ENCODE measurements around the gene AREL1. TPM values are rescaled to one million over a fixed set of nuclear protein-coding genes. Genes with fewer than 3 reads are reported as not detected.

Gene AREL1
- total RNA-seq, 2 donors from 2014 or later, result 14.8 to 51.2 TPM

- H3K27ac ChIP-seq, result no peak overlapping the region
- no peaks in the 10 kb centered on the region for H3K9me3 ChIP-seq
- H3K4me3 ChIP-seq, result no peak overlapping the region
- 90% methylated on average over 3 of the region's 3 CpGs for WGBS
- intact Hi-C loops (cut with DNase I), result no loop called here
- no peaks in the 10 kb centered on the region for H3K4me1 ChIP-seq (replicated peaks)
- no peaks in the 10 kb centered on the region for H3K27me3 ChIP-seq (replicated peaks; ENCODE audit: insufficient read depth)
- TF ChIP-seq POLR2A (IDR thresholded peaks at IDR 0.05) (no peak), POLR2AphosphoS5 (IDR thresholded peaks at IDR 0.05) (no peak)
- TF ChIP-seq, protein P1, sequence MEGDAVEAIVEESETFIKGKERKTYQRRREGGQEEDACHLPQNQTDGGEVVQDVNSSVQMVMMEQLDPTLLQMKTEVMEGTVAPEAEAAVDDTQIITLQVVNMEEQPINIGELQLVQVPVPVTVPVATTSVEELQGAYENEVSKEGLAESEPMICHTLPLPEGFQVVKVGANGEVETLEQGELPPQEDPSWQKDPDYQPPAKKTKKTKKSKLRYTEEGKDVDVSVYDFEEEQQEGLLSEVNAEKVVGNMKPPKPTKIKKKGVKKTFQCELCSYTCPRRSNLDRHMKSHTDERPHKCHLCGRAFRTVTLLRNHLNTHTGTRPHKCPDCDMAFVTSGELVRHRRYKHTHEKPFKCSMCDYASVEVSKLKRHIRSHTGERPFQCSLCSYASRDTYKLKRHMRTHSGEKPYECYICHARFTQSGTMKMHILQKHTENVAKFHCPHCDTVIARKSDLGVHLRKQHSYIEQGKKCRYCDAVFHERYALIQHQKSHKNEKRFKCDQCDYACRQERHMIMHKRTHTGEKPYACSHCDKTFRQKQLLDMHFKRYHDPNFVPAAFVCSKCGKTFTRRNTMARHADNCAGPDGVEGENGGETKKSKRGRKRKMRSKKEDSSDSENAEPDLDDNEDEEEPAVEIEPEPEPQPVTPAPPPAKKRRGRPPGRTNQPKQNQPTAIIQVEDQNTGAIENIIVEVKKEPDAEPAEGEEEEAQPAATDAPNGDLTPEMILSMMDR (IDR thresholded peaks at IDR 0.05), result no peak
- DNase-seq (ENCODE audit: low spot score), result no peak
- H3K36me3 ChIP-seq, result no peaks in the 10 kb centered on the region
Observed at GRCh38 chr14:74693191-74693590, 19.7 kb downstream of the AREL1 start.

- Histone ChIP-seq H3K27ac (no peak overlapping the region), H3K36me3 (no peaks in the 10 kb centered on the region)
- TF ChIP-seq POLR2A (IDR thresholded peaks at IDR 0.05) (no peak), POLR2AphosphoS5 (IDR thresholded peaks at IDR 0.05) (no peak)
- TF ChIP-seq, protein P1 (IDR thresholded peaks at IDR 0.05), result no peak
Observed at GRCh38 chr14:74691456-74691855, 21.4 kb downstream of the AREL1 start.

DNA sequence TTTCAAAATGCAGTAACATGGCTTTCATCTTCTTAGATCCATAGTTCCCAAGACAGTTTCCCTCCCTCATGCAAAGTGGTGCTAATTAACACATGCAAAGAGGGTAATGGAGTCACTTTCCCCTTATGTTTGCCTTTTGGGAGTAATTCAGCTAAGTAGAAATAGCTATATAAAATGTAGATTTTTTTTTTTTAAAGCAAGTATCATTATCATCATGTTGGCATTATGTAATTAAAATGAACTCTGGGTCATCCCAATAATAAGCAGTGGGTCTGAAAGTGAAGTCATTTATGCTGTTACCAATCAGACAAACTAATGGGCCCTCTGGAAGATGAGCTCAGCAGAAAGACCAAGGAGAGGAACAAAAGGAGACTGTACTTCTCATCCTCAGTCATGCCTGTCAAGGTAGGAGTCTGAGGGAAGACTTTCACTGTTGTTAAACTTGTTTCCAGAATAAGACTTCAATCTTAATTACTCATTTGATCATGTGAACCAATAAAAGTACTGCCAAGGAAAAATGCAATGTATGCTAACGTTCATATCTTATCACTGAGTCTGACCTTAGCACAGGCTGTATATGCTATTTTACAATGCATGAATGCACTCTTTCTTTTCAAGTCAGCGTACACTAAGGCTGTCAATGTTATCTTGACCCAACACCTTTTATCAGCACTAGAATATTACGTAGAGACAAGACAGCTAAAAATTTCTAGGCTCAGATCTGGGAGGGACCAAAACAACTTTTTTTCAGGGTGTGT lies 26.8 kb downstream of the AREL1 start:
- intact Hi-C loops (cut with DNase I), result no loop called here
- Histone ChIP-seq H3K4me1 (replicated peaks) (no peaks in the 10 kb centered on the region), H3K36me3 (peaks cover 0 to 9% of the 10 kb centered on the region in 2 donors), H3K4me3 (no peak overlapping the region), H3K27me3 (replicated peaks; ENCODE audit: insufficient read depth) (no peaks in the 10 kb centered on the region), H3K9me3 (no peaks in the 10 kb centered on the region), H3K27ac (no peak overlapping the region)
- no peak for DNase-seq (ENCODE audit: low spot score)
- WGBS, result 57% methylated on average over 3 of the region's 3 CpGs
- TF ChIP-seq POLR2AphosphoS5 (IDR thresholded peaks at IDR 0.05) (peak; percentile 18), POLR2A (IDR thresholded peaks at IDR 0.05) (no peak)
- TF ChIP-seq, protein P1 (IDR thresholded peaks at IDR 0.05), result no peak

More at GRCh38 chr14:74691456-74691855, 21.4 kb downstream of the AREL1 start:
- Histone ChIP-seq H3K4me3 (no peak overlapping the region), H3K9me3 (no peaks in the 10 kb centered on the region), H3K4me1 (replicated peaks) (no peaks in the 10 kb centered on the region), H3K27me3 (replicated peaks; ENCODE audit: insufficient read depth) (no peaks in the 10 kb centered on the region)
- WGBS, result 91% methylated on average over 2 of the region's 2 CpGs
- intact Hi-C loops (cut with DNase I), result no loop called here
- DNase-seq (ENCODE audit: low spot score), result no peak

GRCh38 chr14:74685056-74685455 lies 27.8 kb downstream of the AREL1 start:
- 81% methylated on average over 2 of the region's 2 CpGs for WGBS
- peaks cover 0 to 9% of the 10 kb centered on the region in 2 donors for H3K36me3 ChIP-seq
- intact Hi-C loops (cut with DNase I), result no loop called here

More at GRCh38 chr14:74685056-74685455, 27.8 kb downstream of the AREL1 start:
- Histone ChIP-seq H3K4me1 (replicated peaks) (no peaks in the 10 kb centered on the region), H3K4me3 (no peak overlapping the region), H3K27me3 (replicated peaks; ENCODE audit: insufficient read depth) (no peaks in the 10 kb centered on the region), H3K27ac (no peak overlapping the region), H3K9me3 (no peaks in the 10 kb centered on the region)
- TF ChIP-seq, protein P1 (IDR thresholded peaks at IDR 0.05), result no peak
- TF ChIP-seq POLR2AphosphoS5 (IDR thresholded peaks at IDR 0.05), result no peak
- no peak for TF ChIP-seq POLR2A (IDR thresholded peaks at IDR 0.05)
- no peak for DNase-seq (ENCODE audit: low spot score)

Measured in prostate gland (tissue), 2 donors.